PC-9 (cell line): ENCODE data around the gene RNF40.

Experiments used
- CTCF ChIP-seq: fragments of 200-600 bp; sonication (generic); conservative IDR thresholded peaks from 2 replicates; pipeline ENCODE4 v1.6.1; 2017; ENCODE audit warnings: mixed run types, antibody characterized with exemption, mild to moderate bottlenecking, moderate library complexity
- EZH2 ChIP-seq: fragments of 200-600 bp; sonication (generic); IDR thresholded peaks from 2 replicates; pipeline ENCODE4 v1.8.0; 2017; ENCODE audit warnings: antibody characterized with exemption, low read depth

- TF ChIP-seq CTCF (no peak), EZH2 (no peak)
Measured at GRCh38 chr16:30741461-30741914, 20.6 kb upstream of the RNF40 start.
